Lung (tissue), 12 donors: ENCODE results near the gene CENPX. TPM values are rescaled to one million over a fixed set of nuclear protein-coding genes. Genes with fewer than 3 reads are reported as not detected.

Experiments
- ATAC-seq: fragments of 200-7000 bp; cut with Tn5 transposase; one replicate; pipeline ENCODE4 v1.9.1; 2020; ENCODE audit warnings: moderate number of reproducible peaks; ENCODE audit not compliant: insufficient read depth, low FRiP score
- DNase-seq, 3 donors: peaks; one replicate each; pipeline ENCODE4 v3.0.0-alpha.2; 2013 to 2017
- H3K27ac ChIP-seq, 2 donors: one replicate each; pipeline ENCODE4 v1.5.1; 2013; ENCODE audit warnings: mild to moderate bottlenecking in 2 of 2, moderate library complexity in 2 of 2, control low read depth in 1 of 2, inconsistent platforms in 1 of 2, low read depth in 1 of 2, low read length in 1 of 2
- H3K27me3 ChIP-seq, 3 donors: one replicate each; pipeline ENCODE4 v1.5.1; 2013; ENCODE audit warnings: low read length in 2 of 3; ENCODE audit not compliant: control insufficient read depth in 3 of 3, insufficient read depth in 3 of 3
- H3K36me3 ChIP-seq, 4 donors: one replicate each; pipeline ENCODE4 v1.5.1; 2013; ENCODE audit warnings: low read length in 4 of 4, mild to moderate bottlenecking in 1 of 4, moderate library complexity in 1 of 4; ENCODE audit not compliant: control insufficient read depth in 4 of 4, insufficient read depth in 4 of 4
- H3K4me1 ChIP-seq, 5 donors: one replicate each; pipeline ENCODE4 v1.5.1; 2013; ENCODE audit warnings: low read length in 5 of 5, mild to moderate bottlenecking in 2 of 5, moderate library complexity in 1 of 5; ENCODE audit not compliant: control insufficient read depth in 5 of 5, insufficient read depth in 5 of 5
- H3K4me3 ChIP-seq: one replicate; pipeline ENCODE4 v1.5.1; 2013; ENCODE audit warnings: mild to moderate bottlenecking, control low read depth, moderate library complexity
- H3K9ac ChIP-seq, 2 donors: one replicate each; pipeline ENCODE4 v1.5.1; 2013; ENCODE audit warnings: low read length in 2 of 2, control low read depth in 1 of 2; ENCODE audit not compliant: insufficient read depth in 1 of 2
- H3K9me3 ChIP-seq, 4 donors: one replicate each; pipeline ENCODE4 v1.5.1; 2013; ENCODE audit warnings: low read length in 3 of 4, mild to moderate bottlenecking in 1 of 4, moderate library complexity in 1 of 4; ENCODE audit not compliant: control insufficient read depth in 4 of 4, insufficient read depth in 3 of 4
- CTCF ChIP-seq: IDR thresholded peaks from 2 replicates; pipeline ENCODE4 v1.5.1; 2012; ENCODE audit warnings: mild to moderate bottlenecking; ENCODE audit errors: control extremely low read depth, extremely low read depth
- WGBS, 2 donors: extraction: QIAGEN DNeasy Blood & Tissue Kit; methylation state at CpG; one replicate each; pipeline ENCODE4 v1.1.7; 2013; 5-methylcytosine and 5-hydroxymethylcytosine counted together
- polyA plus RNA-seq, 2 donors: library from polyadenylated mRNA; stranded (reverse); fragments of 200-250 nt; gene quantifications; one replicate each; pipeline ENCODE4 v1.2.1, GENCODE V29; 2013
- total RNA-seq, 2 donors: library from RNA; depleted of rRNA in 1 of 2; stranded (reverse); fragments of >200 nt in 1 of 2; gene quantifications; one replicate each; pipeline ENCODE4 v1.2.1, GENCODE V29; 2014 to 2021
- donor health status: control.
- donor health status: control.
- donor health status: Bipolar disorder and iron deficiency.
- donor health status: healthy.
- donor health status: DM: yes; HTN: yes; CAD: no.

CENPX gene
- total and polyA plus RNA-seq, 4 donors, result 21.5 to 121 (median 101) TPM

DNA sequence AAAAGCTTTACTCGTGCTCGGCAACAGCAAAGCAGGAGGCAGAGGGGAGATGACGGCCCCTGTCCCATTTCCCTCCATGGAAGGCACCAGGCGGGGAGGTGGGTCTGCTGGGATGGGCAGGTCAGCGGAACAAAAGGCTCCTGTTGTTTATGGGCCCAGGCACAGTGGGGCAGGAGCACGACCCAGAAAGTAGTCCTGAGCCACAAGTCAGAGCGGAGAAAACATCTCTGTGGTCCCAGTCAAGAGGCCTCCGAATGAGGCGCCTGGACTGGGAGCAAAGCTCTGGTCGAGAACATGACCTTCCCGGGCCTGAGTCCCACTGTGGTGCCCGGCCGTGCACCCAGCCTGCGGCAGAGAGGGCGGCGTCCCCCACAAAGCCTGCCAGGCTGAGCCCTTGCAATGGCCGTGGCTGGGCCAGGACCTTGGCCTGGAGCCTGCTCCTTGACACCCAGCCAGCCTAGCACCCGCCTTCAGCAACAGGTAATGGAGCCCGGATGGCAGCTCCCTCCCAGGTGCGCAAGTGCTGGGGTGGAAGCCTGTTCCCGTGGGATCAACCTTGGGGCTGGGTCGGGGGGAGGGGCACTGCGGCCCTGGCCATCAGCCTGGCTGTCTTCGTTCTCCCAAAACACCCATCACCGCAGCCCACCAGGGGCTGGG is 25.4 kb upstream of the CENPX start:
- 93 to 96% methylated on average over 25 of the region's 25 CpGs for WGBS, 2 donors
- Histone ChIP-seq H3K4me1 (peaks cover 0 to 20% (median 8%) of the 10 kb centered on the region in 5 donors), H3K4me3 (no peak overlapping the region), H3K36me3 (peaks cover 0 to 25% (median 4%) of the 10 kb centered on the region in 4 donors), H3K9me3 (no peaks in the 10 kb centered on the region), H3K9ac (no peak overlapping the region), H3K27ac (no peak overlapping the region), H3K27me3 (no peaks in the 10 kb centered on the region)
- no peak for DNase-seq
- no peak for TF ChIP-seq CTCF
- ATAC-seq, result no peak

DNA sequence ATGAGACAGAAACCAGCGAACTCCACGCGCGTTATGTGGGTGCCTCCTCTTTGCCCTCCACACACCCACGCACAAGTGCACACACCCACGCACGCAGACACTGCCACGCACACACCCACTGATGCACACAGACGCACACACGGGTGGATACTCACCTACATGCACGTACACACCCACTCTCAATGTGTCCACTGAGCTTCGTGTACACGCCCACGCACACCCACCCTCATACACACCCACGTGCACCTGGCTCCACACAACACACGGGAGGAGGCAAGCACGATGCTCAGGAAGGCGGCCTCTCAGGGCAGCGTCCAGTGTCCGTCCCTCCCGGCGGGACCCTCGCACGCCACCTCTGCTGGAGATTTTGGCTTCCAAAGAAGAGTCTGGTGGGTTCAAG is 24.7 kb upstream of the CENPX start:
- H3K9me3 ChIP-seq, result no peaks in the 10 kb centered on the region
- H3K9ac ChIP-seq, result no peak overlapping the region
- H3K27me3 ChIP-seq, result no peaks in the 10 kb centered on the region
- ATAC-seq (no peak), DNase-seq (no peak)
- no peak overlapping the region for H3K27ac ChIP-seq
- 89 to 91% methylated on average over 24 of the region's 24 CpGs for WGBS, 2 donors
- no peak overlapping the region for H3K4me3 ChIP-seq
- H3K36me3 ChIP-seq, result peaks cover 0 to 25% (median 4%) of the 10 kb centered on the region in 4 donors
- H3K4me1 ChIP-seq, result peaks cover 0 to 13% (median 4%) of the 10 kb centered on the region in 5 donors
- no peak for TF ChIP-seq CTCF

DNA sequence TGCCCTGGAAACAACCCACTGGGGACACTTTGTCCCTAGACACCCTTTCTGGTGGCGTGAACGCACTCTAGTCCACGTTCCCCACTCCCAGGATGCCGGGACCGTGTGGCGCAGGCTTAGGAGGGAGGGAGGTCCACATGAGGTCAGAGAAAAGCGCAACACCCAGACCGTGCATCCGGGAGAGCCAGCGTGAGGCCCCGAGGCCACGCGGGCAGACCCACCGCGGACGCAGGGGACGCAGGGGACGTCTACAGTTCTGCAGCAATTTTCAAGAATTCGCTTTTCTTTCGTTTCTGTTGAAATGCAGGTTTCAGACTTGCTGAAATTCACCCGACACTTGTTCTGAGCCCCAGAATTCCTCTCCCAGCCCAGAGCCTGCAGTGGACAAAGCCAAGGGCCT is 24.2 kb upstream of the CENPX start:
- H3K9ac ChIP-seq, result no peak overlapping the region
- no peak for TF ChIP-seq CTCF
- WGBS, 2 donors, result 92 to 93% methylated on average over 21 of the region's 21 CpGs
- DNase-seq (no peak), ATAC-seq (no peak)
- H3K4me3 ChIP-seq, result no peak overlapping the region
- H3K9me3 ChIP-seq, result no peaks in the 10 kb centered on the region
- no peaks in the 10 kb centered on the region for H3K27me3 ChIP-seq
- peaks cover 0 to 25% (median 4%) of the 10 kb centered on the region in 4 donors for H3K36me3 ChIP-seq
- H3K4me1 ChIP-seq, result peaks cover 0 to 10% (median 4%) of the 10 kb centered on the region in 5 donors
- no peak overlapping the region for H3K27ac ChIP-seq
